ENCODE results near the gene GZMB.

Gene GZMB

GRCh38 chr14:24609655-24610344, 24.2 kb downstream of the GZMB start, which contains the start of gene GZMH:
Gene GZMH (minus strand): TSS chr14:24609685. CDS start chr14:24609613, 72 bp downstream.
- no peak for TF ChIP-seq SUZ12 (IDR thresholded peaks at IDR 0.05; ENCODE audit: extremely low read depth, insufficient read depth, insufficient read length)
- no peak for TF ChIP-seq YY1 (IDR thresholded peaks at IDR 0.05; ENCODE audit: insufficient read depth, insufficient read length)
- TF ChIP-seq ZNF274 (IDR thresholded peaks at IDR 0.05; ENCODE audit: low read depth, low read length) = no peak
- no peak within 1 kb of the TSS for H3K9ac ChIP-seq (ENCODE audit: insufficient read length, low read depth)
- H3K27me3 ChIP-seq (ENCODE audit: insufficient read depth, insufficient read length) = no peaks in the 10 kb centered on the region
- H3K9me3 ChIP-seq (ENCODE audit: insufficient read depth, low read length) = no peaks in the 10 kb centered on the region
- no peaks in the 10 kb centered on the region for H3K36me3 ChIP-seq (ENCODE audit: insufficient read depth, insufficient read length, low read length)
- DNase-seq (ENCODE audit: low read depth, low spot score) = no peak
- H3K4me1 ChIP-seq (ENCODE audit: insufficient read depth, insufficient read length) = peaks cover 2% of the 10 kb centered on the region
- H3K4me3 ChIP-seq (ENCODE audit: insufficient read length, low read depth) = no peak within 1 kb of the TSS

DNA sequence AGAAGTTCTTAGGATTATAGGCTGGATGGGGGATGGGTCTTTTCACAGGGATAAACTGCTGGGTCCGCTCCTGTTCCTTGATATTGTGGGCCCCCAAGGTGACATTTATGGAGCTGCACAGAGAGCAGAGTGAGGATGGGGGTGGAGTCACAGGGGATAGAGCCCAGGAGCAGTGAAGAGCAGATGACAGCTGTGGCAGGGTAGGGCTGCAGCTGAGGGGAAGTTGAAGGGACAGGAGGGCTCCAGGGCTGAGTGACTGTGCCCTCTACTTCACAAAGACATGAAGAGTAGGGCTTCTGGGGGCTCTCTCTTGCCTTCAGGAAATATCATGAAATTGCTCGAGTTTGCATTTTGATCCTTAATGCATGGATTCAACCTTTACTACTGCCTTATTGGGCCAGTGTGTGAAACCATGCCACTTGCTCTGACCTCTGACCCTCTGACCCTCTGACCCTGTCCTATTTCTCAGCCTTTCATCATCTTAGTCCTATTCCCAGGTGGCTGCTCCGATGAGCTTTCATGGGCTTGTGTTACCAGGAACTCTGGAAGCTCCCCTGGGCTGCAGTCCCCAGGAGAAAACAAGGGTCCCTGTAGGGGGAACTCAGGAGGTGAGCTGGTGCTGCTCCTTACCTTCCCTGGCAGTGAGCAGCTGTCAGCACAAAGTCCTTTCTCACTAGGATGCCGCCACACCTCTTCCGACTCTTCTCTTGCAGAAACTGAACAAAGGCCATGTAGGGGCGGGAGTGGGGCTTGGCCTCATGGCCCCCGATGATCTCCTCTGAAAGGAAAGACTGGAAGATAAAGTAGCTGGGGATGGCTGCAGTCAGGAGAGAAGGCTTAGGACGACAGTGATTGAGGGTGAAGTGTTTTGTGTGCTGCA, 26.1 kb downstream of the GZMB start:
- Histone ChIP-seq H3K4me3 (ENCODE audit: insufficient read length, low read depth) (no peak overlapping the region), H3K9ac (ENCODE audit: insufficient read length, low read depth) (no peak overlapping the region), H3K4me1 (ENCODE audit: insufficient read depth, insufficient read length) (peaks cover 2% of the 10 kb centered on the region), H3K9me3 (ENCODE audit: insufficient read depth, low read length) (no peaks in the 10 kb centered on the region), H3K36me3 (ENCODE audit: insufficient read depth, insufficient read length, low read length) (no peaks in the 10 kb centered on the region), H3K27me3 (ENCODE audit: insufficient read depth, insufficient read length) (no peaks in the 10 kb centered on the region)
- no peak for TF ChIP-seq SUZ12 (IDR thresholded peaks at IDR 0.05; ENCODE audit: extremely low read depth, insufficient read depth, insufficient read length)
- no peak for TF ChIP-seq ZNF274 (IDR thresholded peaks at IDR 0.05; ENCODE audit: low read depth, low read length)
- no peak for TF ChIP-seq YY1 (IDR thresholded peaks at IDR 0.05; ENCODE audit: insufficient read depth, insufficient read length)
- no peak for DNase-seq (ENCODE audit: low read depth, low spot score)

- Histone ChIP-seq H3K4me3 (ENCODE audit: insufficient read length, low read depth) (no peak overlapping the region), H3K4me1 (ENCODE audit: insufficient read depth, insufficient read length) (peaks cover 2% of the 10 kb centered on the region), H3K27me3 (ENCODE audit: insufficient read depth, insufficient read length) (no peaks in the 10 kb centered on the region), H3K9ac (ENCODE audit: insufficient read length, low read depth) (no peak overlapping the region), H3K9me3 (ENCODE audit: insufficient read depth, low read length) (no peaks in the 10 kb centered on the region), H3K36me3 (ENCODE audit: insufficient read depth, insufficient read length, low read length) (no peaks in the 10 kb centered on the region)
- no peak for TF ChIP-seq SUZ12 (IDR thresholded peaks at IDR 0.05; ENCODE audit: extremely low read depth, insufficient read depth, insufficient read length)
- no peak for TF ChIP-seq ZNF274 (IDR thresholded peaks at IDR 0.05; ENCODE audit: low read depth, low read length)
- no peak for TF ChIP-seq YY1 (IDR thresholded peaks at IDR 0.05; ENCODE audit: insufficient read depth, insufficient read length)
- DNase-seq (ENCODE audit: low read depth, low spot score) = no peak
Measured at GRCh38 chr14:24607081-24607480, 26.9 kb downstream of the GZMB start.

DNA sequence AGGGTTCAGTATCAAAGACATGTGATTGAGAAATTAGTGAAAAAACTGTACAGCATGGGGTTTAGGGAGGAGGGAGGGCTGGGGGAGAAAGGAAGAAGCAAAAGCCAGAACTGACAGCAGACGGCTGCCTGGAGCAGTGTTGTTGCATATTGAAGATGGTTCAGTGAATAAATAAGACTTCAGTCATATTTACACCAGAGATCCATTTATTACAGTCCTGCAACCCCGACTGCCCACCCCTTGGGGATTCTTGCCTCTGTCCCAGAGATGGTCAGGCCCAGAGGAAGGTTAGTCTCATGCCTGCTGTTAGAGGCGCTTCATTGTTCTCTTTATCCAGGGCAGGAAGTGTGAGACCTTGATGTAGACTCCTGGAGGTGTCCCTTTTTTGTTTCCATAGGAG, 27.7 kb downstream of the GZMB start:
- no peak for DNase-seq (ENCODE audit: low read depth, low spot score)
- Histone ChIP-seq H3K36me3 (ENCODE audit: insufficient read depth, insufficient read length, low read length) (no peaks in the 10 kb centered on the region), H3K4me1 (ENCODE audit: insufficient read depth, insufficient read length) (peaks cover 2% of the 10 kb centered on the region), H3K9me3 (ENCODE audit: insufficient read depth, low read length) (no peaks in the 10 kb centered on the region), H3K4me3 (ENCODE audit: insufficient read length, low read depth) (no peak overlapping the region), H3K27me3 (ENCODE audit: insufficient read depth, insufficient read length) (no peaks in the 10 kb centered on the region), H3K9ac (ENCODE audit: insufficient read length, low read depth) (no peak overlapping the region)
- TF ChIP-seq YY1 (IDR thresholded peaks at IDR 0.05; ENCODE audit: insufficient read depth, insufficient read length) (no peak), ZNF274 (IDR thresholded peaks at IDR 0.05; ENCODE audit: low read depth, low read length) (no peak), SUZ12 (IDR thresholded peaks at IDR 0.05; ENCODE audit: extremely low read depth, insufficient read depth, insufficient read length) (no peak)

DNA sequence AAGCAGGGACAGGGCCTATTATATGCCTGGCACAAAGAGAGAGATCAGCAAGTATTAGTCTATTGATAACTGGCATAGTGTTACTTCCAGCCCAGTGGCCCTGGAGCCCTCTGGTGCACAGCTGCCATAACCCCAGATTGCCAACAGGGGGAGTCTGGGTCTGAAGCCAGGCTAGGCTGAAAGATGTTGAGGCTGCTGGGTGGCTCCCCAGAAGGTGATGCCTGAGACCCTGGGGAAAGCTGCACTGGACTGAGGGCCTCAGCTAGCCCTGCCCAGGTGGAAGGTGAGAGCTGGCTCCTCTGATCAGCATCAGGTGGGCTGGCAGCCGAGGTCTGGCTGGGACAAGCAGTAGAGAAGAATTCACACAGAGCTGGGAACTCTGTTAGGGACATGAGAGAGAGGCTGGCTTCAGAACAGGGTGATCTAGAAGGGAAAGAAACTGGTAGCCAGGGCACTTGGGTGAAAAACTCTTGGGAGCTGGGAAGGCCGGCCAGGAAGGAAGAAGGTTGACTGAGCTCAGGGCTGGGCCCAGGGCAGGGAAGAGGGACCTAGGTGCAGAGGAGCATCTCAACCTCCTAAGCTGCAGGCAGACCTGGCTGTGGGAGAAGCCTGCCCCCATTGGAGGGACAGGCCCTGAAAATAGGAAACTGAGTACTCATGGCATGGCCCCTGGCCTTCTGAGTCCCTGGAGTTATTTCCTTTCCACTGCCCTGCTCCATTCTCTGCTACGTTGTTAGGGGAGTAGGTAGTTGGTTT, 28.4 kb downstream of the GZMB start:
- Histone ChIP-seq H3K9me3 (ENCODE audit: insufficient read depth, low read length) (no peaks in the 10 kb centered on the region), H3K4me3 (ENCODE audit: insufficient read length, low read depth) (no peak overlapping the region), H3K9ac (ENCODE audit: insufficient read length, low read depth) (no peak overlapping the region), H3K27me3 (ENCODE audit: insufficient read depth, insufficient read length) (no peaks in the 10 kb centered on the region), H3K4me1 (ENCODE audit: insufficient read depth, insufficient read length) (peaks cover 2% of the 10 kb centered on the region), H3K36me3 (ENCODE audit: insufficient read depth, insufficient read length, low read length) (no peaks in the 10 kb centered on the region)
- peak; percentile 13 for DNase-seq (ENCODE audit: low read depth, low spot score)
- TF ChIP-seq ZNF274 (IDR thresholded peaks at IDR 0.05; ENCODE audit: low read depth, low read length) = no peak
- no peak for TF ChIP-seq YY1 (IDR thresholded peaks at IDR 0.05; ENCODE audit: insufficient read depth, insufficient read length)

GRCh38 chr14:24597403-24597802, 36.6 kb downstream of the GZMB start:
- no peak overlapping the region for H3K9ac ChIP-seq (ENCODE audit: insufficient read length, low read depth)
- no peak overlapping the region for H3K4me3 ChIP-seq (ENCODE audit: insufficient read length, low read depth)
- 0 out of 2 replicates have a peak, but pooled peaks cover 3% of the 10 kb centered on the region for H3K9me3 ChIP-seq (ENCODE audit: insufficient read depth, low read length)

More at GRCh38 chr14:24597403-24597802, 36.6 kb downstream of the GZMB start:
- no peaks in the 10 kb centered on the region for H3K4me1 ChIP-seq (ENCODE audit: insufficient read depth, insufficient read length)
- DNase-seq (ENCODE audit: low read depth, low spot score) = no peak
- no peak for TF ChIP-seq YY1 (IDR thresholded peaks at IDR 0.05; ENCODE audit: insufficient read depth, insufficient read length)
- TF ChIP-seq ZNF274 (IDR thresholded peaks at IDR 0.05; ENCODE audit: low read depth, low read length) = no peak
- TF ChIP-seq SUZ12 (IDR thresholded peaks at IDR 0.05; ENCODE audit: extremely low read depth, insufficient read depth, insufficient read length) = no peak
- H3K36me3 ChIP-seq (ENCODE audit: insufficient read depth, insufficient read length, low read length) = no peaks in the 10 kb centered on the region
- H3K27me3 ChIP-seq (ENCODE audit: insufficient read depth, insufficient read length) = no peaks in the 10 kb centered on the region
